Measurements from ENCODE around the gene ZAP70.
"Not testable (repeated sequence)": the region's sequence is repeated elsewhere in the genome, so short reads cannot be mapped to it uniquely, and the experiment has no call there.

Gene ZAP70

DNA sequence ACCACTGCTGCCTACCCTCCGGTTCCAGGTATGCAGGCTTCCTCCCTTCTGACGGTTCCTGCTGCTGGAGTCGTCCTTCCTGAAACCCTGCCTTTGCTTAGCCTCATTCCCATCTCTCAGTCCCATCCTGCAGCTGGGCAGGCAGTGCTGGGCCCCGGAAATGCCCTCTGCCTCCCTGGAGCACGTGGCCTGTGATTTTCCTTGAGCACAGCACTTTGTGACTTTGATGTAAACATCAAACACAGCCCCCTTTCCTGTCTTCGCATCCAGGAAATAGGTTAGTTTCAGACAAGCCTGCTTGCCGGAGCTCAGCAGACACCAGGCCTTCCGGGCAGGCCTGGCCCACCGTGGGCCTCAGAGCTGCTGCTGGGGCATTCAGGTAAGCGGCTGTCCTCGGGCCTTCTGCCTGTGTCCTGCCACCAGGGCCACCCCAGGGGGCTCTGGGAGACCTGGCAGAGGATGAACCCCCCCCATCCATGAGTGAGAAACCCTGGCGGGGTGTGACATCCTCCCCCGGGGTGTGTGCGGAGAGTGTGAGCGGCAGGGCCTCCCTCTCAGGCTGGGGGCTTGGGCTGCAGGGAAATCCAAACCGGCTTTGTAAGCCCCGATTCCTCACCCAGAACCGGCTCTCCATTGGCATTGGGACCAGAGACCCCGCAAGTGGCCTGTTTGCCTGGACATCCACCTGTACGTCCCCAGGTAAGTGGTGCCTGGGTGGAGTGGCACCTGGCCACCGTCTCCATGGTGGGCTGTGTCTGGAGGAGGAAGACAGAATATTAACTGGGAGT is at the start of gene ZAP70:
Gene ZAP70 (plus strand): TSS at position 281 of the 788 bp plus-strand sequence. CDS start 10,461 bp downstream, outside the sequence.
- in situ Hi-C loops (cut with MboI; ENCODE audit: low sequenced_read_pairs): no loop called here

DNA sequence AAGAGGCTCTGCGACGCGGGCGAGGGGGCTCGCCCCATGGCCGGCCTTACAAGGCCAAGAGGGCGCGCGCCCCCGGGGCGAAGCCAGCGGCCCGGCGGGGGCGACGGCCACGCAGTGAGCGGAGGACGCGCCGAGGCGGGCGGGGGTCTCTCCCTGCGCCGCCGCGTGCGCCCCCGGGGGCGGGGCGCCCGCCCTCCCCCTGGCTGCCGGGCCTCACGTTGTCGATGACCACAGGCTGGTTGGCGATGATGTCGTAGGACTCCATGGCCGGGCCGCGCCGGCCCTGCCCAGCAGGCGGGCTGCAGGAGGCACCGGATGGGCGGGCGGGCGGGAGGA is 49.8 kb upstream of the ZAP70 start:
- in situ Hi-C loops (cut with MboI; ENCODE audit: low sequenced_read_pairs): no loop called here

DNA sequence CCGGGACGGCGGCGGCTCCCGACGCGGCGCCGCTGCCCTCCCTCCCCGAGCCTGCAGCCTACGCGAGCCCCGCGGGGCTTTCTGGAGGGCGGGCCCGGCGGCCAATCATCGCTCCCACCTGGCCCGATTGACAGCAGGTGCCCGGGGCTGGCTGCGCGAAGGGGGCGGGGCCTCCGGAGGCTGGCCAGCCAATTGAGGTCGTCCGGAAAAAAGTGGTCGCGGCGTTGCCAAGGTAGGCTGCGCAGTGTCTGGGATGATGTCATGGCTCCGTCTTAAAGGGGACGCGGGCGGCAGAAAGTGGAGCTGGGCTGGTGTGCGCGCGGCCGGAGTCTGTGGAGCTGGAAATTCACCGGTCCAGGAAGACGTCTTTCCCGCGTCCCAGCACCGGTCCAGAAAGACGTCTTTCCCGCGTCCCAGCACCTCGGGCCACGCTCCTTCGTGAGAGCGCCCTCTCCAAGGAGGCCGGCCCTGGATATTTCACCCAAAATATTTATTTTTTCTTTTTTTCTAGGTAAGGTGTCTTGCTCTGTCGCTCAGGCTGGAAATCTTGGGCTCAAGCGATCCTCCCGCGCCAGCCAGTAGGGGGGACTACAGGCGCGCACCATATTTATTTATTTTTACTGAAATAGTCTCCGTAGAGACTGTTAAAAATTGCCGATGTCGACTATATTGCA is 49.3 kb upstream of the ZAP70 start, which contains the start of gene ACTR1B:
Gene ACTR1B (minus strand): TSS at position 83 of the 674 bp plus-strand sequence. CDS start 154 bp downstream, outside the sequence.
- in situ Hi-C loops (cut with MboI; ENCODE audit: low sequenced_read_pairs): no loop called here

DNA sequence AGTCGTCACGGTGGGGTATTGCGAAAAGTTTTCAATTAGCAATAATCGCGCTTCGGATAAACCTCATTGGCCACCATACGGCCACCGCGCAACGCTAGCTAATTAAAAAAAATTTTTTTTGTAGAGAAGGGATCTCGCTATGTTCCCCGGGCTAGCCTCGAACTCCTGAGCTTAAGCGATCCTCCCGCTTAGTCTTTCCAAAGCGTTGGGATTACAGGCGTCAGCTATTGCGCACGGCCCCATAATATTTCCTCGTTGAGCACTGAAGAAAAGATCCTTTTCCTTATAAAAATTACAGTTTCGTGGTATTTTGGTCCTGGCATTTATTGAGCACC is 48.8 kb upstream of the ZAP70 start:
- in situ Hi-C loops (cut with MboI; ENCODE audit: low sequenced_read_pairs): no loop called here

DNA sequence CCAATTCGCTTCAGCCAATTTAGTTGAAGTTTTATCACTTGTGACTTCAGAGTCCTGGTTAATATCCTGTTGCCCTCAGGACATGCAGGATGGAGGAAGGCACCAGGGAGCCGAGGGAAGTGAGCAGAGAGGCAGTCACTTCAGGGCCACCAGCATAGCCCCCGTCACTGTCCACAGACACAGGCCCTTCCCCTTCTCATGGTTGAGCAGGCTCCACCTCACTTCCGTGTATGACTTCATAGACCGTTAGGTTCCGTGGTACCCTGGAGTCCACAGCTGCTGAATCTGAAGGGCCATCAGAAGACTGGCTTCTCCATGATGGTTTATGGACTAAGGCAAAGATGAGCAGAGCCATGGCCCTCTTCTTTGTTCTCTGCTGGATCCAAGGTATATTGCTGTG is 43.9 kb upstream of the ZAP70 start, which contains the start of gene C2orf92:
Gene C2orf92 (plus strand): TSS at position 266 of the 400 bp plus-strand sequence. CDS start 76 bp downstream, at position 342.
- in situ Hi-C loops (cut with MboI; ENCODE audit: low sequenced_read_pairs): no loop called here

DNA sequence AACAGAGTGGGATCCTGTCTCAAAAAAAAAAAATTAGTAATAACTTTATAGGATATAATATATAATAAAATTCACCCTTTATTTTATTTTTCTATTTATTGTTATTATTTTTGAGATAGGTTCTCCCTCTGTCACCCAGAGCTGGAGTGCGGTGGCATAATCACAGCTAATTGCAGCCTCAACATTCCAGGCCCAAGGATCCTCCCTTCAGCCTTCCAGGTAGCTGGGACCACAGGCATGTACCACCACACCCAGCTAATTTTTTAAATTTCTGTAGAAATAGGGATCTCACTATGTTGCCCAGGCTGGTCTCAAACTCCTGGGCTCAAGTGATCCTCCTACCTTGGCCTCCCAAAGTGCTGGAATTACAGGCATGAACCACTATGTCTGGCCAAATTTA is 42.9 kb upstream of the ZAP70 start:
- in situ Hi-C loops (cut with MboI; ENCODE audit: low sequenced_read_pairs): no loop called here

DNA sequence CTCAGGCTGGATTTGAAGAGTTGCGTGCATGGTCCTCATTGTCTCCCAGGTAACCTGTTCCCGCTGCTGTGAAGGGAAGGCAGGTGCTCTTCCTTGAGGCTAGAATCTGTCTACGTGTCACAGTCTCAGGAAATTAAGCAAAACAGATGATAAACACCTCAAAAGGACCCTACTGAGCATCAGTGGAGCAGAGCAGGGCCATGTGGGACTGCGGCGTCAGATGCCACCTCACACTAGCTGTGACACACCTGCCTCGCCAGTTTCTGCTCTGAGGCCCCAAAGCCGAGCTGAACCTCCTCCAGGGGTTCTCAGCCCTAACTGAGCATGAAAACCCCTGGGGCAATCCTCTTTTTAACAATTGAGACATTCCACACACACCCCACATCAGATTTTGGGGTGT is 41.9 kb upstream of the ZAP70 start:
- in situ Hi-C loops (cut with MboI; ENCODE audit: low sequenced_read_pairs): no loop called here

DNA sequence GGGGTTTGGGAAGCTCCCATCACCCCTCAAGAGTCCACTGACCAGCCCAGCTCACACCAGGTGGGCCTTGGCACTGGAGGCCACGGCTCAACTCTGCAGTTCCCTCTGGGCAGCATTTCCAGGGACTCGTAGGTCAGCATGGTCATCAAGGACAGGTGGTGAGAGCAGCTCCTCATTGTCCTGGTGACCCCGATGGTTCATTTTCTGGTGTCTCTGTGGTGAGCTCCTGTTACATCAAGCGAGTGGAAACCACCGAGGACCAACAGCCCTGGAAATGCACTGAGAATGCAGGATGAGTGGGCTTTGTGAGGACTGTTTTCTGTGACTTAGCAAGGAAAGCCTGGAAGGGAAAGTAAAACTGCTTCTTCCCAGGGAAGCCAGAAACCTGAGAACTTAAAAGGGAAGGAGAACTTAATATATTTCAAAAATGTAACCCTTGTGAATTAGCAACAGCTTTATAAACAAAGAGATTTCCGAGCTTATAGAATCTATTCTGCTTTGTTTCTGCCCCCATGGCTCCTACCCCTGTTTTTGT is 40.7 kb upstream of the ZAP70 start:
- in situ Hi-C loops (cut with MboI; ENCODE audit: low sequenced_read_pairs): not testable (repeated sequence)

DNA sequence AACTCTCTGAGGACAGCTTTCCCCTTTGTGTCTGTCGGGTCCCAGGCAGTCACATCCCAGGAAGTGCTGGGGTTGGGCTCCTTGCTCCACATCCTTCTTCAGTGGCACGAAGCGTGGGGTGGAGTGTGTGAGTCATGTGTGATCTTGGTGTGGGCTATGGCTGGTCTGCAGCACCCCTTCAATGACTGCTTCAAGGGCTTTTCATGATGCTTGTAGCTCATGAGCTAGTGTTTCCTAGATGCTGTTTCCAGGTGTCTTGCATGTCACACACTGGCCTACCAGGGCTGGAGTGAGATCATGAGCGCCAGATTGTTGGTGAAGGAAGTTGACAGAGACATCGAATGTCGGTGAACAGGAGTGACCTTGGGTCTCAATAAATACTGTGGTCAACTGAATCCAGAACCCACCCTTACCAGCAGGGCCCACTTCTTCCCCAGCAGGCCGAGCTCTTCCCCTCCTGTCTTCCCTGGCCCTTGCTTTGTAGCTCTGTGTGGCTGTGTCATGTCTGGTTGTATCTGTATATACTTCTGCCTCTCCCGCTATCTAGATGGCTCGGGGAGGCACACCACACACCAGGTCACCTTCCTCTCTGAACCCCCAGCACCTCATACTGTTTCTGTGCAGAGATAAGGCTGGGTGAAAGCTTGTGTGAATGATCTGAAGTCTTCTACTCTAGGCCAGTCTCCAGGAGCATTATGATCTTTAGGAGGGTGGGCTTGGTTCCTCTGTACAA is 40.0 kb upstream of the ZAP70 start:
- in situ Hi-C loops (cut with MboI; ENCODE audit: low sequenced_read_pairs): no loop called here

DNA sequence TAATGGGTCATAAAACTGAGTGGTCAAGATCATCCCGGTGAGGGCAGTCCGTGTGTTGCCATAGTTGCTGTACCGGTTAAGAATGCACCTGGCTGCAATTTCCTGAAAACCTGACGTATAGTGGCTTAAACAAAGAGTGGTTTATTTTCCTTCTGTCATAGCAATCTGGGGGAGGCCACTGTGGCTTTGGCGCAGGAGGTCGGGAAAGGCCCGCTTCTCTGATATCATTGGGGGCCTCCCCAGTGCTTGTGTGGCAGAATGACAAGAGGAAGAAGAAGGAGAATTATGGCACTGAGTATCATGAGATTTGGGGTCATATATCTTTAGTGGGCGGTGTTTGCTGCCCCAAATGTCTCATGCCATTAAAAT is 39.5 kb upstream of the ZAP70 start:
- in situ Hi-C loops (cut with MboI; ENCODE audit: low sequenced_read_pairs): no loop called here

DNA sequence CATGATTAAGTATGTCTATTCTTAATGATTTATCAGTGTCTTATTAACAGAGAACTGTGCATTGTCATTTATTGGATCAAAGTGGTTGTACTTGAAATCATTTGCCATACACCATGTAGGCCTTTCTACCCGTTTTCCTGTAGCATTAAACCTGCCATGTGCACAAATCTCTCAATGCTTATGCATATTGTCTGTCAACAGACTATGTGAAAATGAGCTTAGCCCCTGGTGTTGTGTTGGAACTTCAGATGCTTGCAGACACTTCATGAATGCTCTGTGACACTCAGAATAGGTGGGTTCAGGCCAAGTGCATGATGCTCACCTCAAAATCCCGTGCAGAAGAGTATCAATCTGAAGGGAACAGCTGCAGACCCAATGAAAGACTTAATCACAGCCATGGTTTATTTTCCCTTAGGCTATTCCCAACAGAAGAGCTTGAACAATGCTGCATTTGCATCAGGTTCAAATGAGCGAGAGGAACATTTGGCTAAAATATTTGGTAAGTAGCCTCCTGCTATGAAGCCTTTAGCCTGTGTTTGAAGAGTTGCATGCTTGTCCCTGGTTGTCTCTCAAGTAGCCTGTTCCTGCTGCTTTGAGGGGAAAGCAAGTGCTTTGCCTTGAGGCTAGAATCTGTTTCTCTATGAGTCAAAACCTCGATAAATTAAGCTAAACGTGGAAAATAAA is 37.8 kb upstream of the ZAP70 start:
- in situ Hi-C loops (cut with MboI; ENCODE audit: low sequenced_read_pairs): no loop called here

DNA sequence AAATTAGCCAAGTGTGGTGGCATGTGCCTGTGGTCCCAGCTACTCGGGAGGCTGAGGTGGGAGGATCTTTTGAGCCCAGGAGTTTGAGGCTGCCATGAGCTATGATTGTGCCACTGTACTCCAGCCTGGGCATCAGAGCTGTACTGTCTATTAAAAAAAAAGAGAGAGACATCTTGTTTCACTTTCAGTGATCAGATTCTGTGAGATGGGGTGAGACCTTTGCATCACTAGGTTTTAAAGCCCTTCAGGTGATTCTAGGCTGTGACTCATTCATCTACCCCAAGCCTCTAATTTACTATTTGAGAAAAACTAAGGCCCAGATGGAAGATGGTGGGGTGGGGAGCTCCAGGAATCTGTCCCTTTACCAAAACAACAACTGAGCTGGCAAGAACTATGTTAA is 36.8 kb upstream of the ZAP70 start:
- in situ Hi-C loops (cut with MboI; ENCODE audit: low sequenced_read_pairs): no loop called here

DNA sequence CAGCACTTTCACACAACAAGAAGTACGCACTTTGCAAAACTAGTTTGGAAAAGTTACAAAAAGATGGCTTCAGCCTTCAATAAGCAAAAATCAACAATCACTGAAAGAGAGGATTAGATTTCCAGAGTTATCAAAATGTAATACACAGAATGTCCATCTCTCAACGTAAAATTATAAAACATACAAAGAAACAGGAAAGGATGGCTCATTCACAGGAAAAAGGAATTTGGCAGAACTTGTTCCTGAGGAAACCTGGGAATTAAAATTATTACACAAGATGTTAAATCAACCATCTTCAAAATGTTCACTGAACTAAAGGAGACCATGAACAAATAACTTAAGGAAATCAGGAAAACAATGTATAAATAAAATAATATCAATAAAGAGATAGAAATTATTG is 35.9 kb upstream of the ZAP70 start:
- in situ Hi-C loops (cut with MboI; ENCODE audit: low sequenced_read_pairs): no loop called here

DNA sequence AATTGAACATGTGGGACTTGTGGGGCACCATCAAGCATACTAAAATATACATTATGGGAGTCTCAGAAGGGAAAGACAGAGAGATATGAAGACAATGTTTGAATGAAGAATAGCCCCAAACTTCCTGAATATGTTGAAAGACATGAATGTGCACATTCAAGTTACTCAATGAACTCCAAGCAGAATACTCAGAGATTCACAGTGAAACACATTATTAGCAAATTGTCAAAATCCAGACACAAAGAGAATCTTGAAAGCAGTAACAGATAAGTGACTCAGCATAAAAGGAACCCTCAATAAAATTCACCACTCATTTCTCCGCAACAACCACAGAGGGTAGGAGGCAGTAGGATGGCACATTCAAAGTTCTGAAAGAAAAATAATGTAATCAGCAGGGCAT is 35.1 kb upstream of the ZAP70 start:
- in situ Hi-C loops (cut with MboI; ENCODE audit: low sequenced_read_pairs): no loop called here

DNA sequence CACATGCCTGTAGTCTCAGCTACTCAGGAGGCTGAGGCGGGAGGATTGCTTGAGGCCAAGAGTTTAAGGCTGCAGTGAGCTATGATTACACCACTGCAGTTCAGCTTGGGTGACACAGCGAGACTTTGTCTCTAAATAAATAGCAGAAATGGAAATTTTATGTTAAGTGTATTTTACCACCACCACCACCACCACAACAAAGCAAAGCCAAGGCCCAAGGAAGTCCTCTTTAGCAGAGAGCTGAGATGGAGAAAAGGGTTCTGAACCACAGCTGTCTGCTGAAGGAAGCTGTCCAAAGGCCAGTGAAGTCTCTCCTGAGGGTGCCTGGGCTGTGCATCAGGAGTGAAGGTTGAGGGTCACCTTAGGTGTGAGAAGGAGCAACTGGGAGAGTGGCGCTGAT is 26.1 kb upstream of the ZAP70 start:
- in situ Hi-C loops (cut with MboI; ENCODE audit: low sequenced_read_pairs): not testable (repeated sequence)

DNA sequence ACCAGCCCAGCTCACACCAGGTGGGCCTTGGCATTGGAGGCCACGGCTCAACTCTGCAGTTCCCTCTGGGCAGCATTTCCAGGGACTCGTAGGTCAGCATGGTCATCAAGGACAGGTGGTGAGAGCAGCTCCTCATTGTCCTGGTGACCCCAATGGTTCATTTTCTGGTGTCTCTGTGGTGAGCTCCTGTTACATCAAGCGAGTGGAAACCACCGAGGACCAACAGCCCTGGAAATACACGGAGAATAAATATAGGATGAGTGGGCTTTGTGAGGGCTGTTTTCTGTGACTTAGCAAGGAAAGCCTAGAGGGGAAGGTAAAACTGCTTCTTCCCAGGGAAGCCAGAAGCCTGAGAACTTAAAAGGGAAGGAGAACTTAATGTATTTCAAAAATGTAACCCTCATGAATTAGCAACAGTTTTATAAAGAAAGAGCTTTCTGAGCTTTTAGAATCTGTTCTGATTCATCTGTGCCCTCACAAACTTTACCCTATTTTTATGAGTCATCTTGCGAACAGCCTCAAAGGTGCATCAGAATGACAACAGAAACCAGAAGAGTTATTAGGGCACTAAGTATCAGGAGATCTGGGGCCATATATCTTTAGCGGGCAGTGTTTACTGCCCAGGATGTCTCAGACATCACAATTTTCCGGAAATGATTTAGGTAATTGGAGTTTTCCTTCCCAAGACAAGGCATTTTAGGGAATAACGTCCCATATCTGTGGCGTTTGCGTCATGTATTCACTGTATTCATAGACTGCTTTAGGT is 25.1 kb upstream of the ZAP70 start:
- in situ Hi-C loops (cut with MboI; ENCODE audit: low sequenced_read_pairs): no loop called here

DNA sequence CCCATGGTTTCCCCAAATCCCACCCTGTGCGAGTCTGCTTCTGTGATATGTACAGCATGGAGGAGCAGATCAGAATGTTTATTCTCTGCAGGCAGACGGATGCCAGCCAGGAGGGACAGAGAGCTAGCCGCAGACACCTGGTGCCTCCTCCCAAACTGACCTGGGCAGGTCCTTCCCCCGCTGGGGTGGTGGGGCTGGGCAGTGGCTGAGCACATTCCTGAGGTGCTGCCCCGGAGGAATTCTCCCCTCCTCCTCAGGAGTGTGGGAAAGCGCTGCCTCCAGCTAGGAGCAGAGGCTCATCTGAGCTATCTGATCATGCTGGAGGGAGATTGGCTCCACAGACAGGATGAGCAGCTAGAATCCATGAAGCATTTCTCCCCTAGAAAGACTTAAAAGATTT is 22.2 kb upstream of the ZAP70 start:
- in situ Hi-C loops (cut with MboI; ENCODE audit: low sequenced_read_pairs): no loop called here

DNA sequence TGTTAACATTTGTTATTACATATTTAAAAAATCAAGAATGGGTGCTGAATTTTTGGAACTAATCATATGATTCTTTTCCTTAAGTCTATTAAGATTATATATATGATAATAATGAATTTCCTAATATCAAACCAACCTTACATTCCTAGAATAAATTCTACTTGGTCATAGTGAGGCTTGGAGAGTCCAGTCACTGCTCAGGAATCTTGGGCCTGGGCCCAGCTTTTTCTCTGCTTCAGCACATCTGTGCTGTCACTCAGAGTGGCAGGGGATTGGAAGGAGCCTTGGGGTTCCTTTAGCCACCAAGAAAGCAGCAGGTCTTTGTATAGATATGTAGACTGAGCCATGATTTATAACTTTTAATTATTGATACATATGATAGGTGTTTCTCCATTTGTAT is 19.9 kb upstream of the ZAP70 start:
- in situ Hi-C loops (cut with MboI; ENCODE audit: low sequenced_read_pairs): no loop called here

DNA sequence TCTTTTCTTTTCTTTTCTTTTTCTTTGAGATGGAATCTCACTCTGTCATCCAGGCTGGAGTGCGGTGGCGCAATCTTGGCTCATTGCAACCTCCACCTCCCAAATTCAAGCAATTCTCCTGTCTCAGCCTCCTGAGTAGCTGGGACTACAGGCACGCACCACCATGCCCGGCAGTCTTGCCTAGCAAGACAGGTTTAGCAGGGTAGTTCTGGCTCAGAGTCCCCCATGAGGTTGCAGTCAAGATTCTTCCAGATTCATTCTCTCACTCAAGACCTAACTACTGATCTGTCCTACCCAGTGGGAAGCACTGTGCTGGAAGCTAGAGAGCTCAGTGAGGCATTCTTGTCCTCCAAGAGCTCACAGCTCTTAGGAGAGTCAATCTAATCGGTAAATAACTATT is 17.6 kb upstream of the ZAP70 start:
- in situ Hi-C loops (cut with MboI; ENCODE audit: low sequenced_read_pairs): no loop called here
